Measurements from ENCODE around the gene AASS.
"Not testable (repeated sequence)": the region's sequence is repeated elsewhere in the genome, so short reads cannot be mapped to it uniquely, and the experiment has no call there.

Gene AASS

GRCh38 chr7:122140918-122141317 is 3.1 kb downstream of the AASS start:
- H3K4me3 ChIP-seq (ENCODE audit: low read depth, low read length): no peak overlapping the region
- in situ Hi-C loops (cut with HindIII; ENCODE audit: low sequenced_read_pairs): no loop called here
- DNase-seq (ENCODE audit: low read depth): no peak
- TF ChIP-seq CTCF (IDR thresholded peaks at IDR 0.05; ENCODE audit: low read depth, low read length, missing control alignments): no peak

- DNase-seq (ENCODE audit: low read depth): no peak
- in situ Hi-C loops (cut with HindIII; ENCODE audit: low sequenced_read_pairs): no loop called here
- peak overlapping the region; percentile 22 for H3K4me3 ChIP-seq (ENCODE audit: low read depth, low read length)
- no peak for TF ChIP-seq CTCF (IDR thresholded peaks at IDR 0.05; ENCODE audit: low read depth, low read length, missing control alignments)
Observed at GRCh38 chr7:122137251-122138077, 6.6 kb downstream of the AASS start.

- DNase-seq (ENCODE audit: low read depth): no peak
- peak overlapping the region; percentile 22 for H3K4me3 ChIP-seq (ENCODE audit: low read depth, low read length)
- in situ Hi-C loops (cut with HindIII; ENCODE audit: low sequenced_read_pairs): no loop called here
- no peak for TF ChIP-seq CTCF (IDR thresholded peaks at IDR 0.05; ENCODE audit: low read depth, low read length, missing control alignments)
Observed at GRCh38 chr7:122136639-122137245, 7.3 kb downstream of the AASS start.

GRCh38 chr7:122136078-122136477 is 8.0 kb downstream of the AASS start:
- no peak for DNase-seq (ENCODE audit: low read depth)
- in situ Hi-C loops (cut with HindIII; ENCODE audit: low sequenced_read_pairs): no loop called here
- no peak for TF ChIP-seq CTCF (IDR thresholded peaks at IDR 0.05; ENCODE audit: low read depth, low read length, missing control alignments)
- H3K4me3 ChIP-seq (ENCODE audit: low read depth, low read length): no peak overlapping the region

- TF ChIP-seq CTCF (IDR thresholded peaks at IDR 0.05; ENCODE audit: low read depth, low read length, missing control alignments): no peak
Observed at GRCh38 chr7:122135275-122135674, 8.8 kb downstream of the AASS start.

GRCh38 chr7:122134793-122135192 is 9.3 kb downstream of the AASS start:
- in situ Hi-C loops (cut with HindIII; ENCODE audit: low sequenced_read_pairs); H3K4me3 ChIP-seq (ENCODE audit: low read depth, low read length); DNase-seq (ENCODE audit: low read depth): not testable (repeated sequence)

More at GRCh38 chr7:122135275-122135674, 8.8 kb downstream of the AASS start:
- no peak for DNase-seq (ENCODE audit: low read depth)
- no peak overlapping the region for H3K4me3 ChIP-seq (ENCODE audit: low read depth, low read length)
- in situ Hi-C loops (cut with HindIII; ENCODE audit: low sequenced_read_pairs): no loop called here

GRCh38 chr7:122133477-122133876 is 10.6 kb downstream of the AASS start:
- no peak overlapping the region for H3K4me3 ChIP-seq (ENCODE audit: low read depth, low read length)
- TF ChIP-seq CTCF (IDR thresholded peaks at IDR 0.05; ENCODE audit: low read depth, low read length, missing control alignments): no peak
- in situ Hi-C loops (cut with HindIII; ENCODE audit: low sequenced_read_pairs): no loop called here
- no peak for DNase-seq (ENCODE audit: low read depth)
